Gastrocnemius medialis (tissue), 4 donors: ENCODE results near the gene RNF44. TPM values are rescaled to one million over a fixed set of nuclear protein-coding genes. Genes with fewer than 3 reads are reported as not detected.

Experiments used
- ATAC-seq, 2 donors: fragments of 150-250 bp; one replicate each; pipeline ENCODE4 v1.9.1; 2016
- DNase-seq, 2 donors: peaks; one replicate each; pipeline ENCODE4 v3.0.0-alpha.2; 2019
- H3K27ac ChIP-seq, 4 donors: fragments of 200-600 bp; sonication (generic); 1 replicate in 1 of 4; 2 replicates in 3 of 4; pipeline ENCODE4 v1.5.1; 2016 to 2018; ENCODE audit warnings: mild to moderate bottlenecking in 2 of 4, moderate library complexity in 1 of 4
- H3K27me3 ChIP-seq, 3 donors: fragments of 200-600 bp; sonication (generic) in 2 of 3; 1 replicate in 1 of 3; 2 replicates in 2 of 3; pipeline versions ENCODE4 v1.5.1 to v1.6.0; 2016 to 2019; ENCODE audit warnings: mild to moderate bottlenecking in 1 of 3, moderate library complexity in 1 of 3
- H3K36me3 ChIP-seq, 2 donors: fragments of 200-600 bp; sonication (generic) in 1 of 2; one replicate each; pipeline ENCODE4 v1.5.1; 2017 to 2018
- H3K4me1 ChIP-seq, 2 donors: fragments of 200-600 bp; sonication (generic) in 1 of 2; one replicate each; pipeline ENCODE4 v1.5.1; 2016 to 2017; ENCODE audit warnings: mild to moderate bottlenecking in 2 of 2
- H3K4me3 ChIP-seq, 4 donors: fragments of 200-600 bp; sonication (generic) in 3 of 4; 1 replicate in 1 of 4; 2 replicates in 3 of 4; pipeline ENCODE4 v1.5.1; 2016 to 2019; ENCODE audit warnings: mild to moderate bottlenecking in 2 of 4
- H3K9me3 ChIP-seq, 3 donors: fragments of 200-600 bp; sonication (generic) in 2 of 3; 1 replicate in 1 of 3; 2 replicates in 2 of 3; pipeline ENCODE4 v1.5.1; 2016 to 2019
- CTCF ChIP-seq, 5 experiments: fragments of 450-650 bp in 3 of 5; fragments of 200-600 bp in 2 of 5; sonication (generic) in 2 of 5; IDR thresholded peaks in 4 of 5; conservative IDR thresholded peaks in 1 of 5; 1 replicate in 4 of 5; 2 replicates in 1 of 5; pipeline ENCODE4 v1.5.1; 2016 to 2019; ENCODE audit warnings: antibody characterized with exemption in 5 of 5, mild to moderate bottlenecking in 3 of 5, moderate library complexity in 3 of 5
- POLR2A ChIP-seq, 2 donors: fragments of 450-650 bp; IDR thresholded peaks; one replicate each; pipeline ENCODE4 v1.6.1; 2017; ENCODE audit warnings: antibody characterized with exemption in 2 of 2, mild to moderate bottlenecking in 2 of 2, moderate library complexity in 2 of 2
- in situ Hi-C, 4 donors: fragments of 200-750 bp; cut with MboI; loops; one replicate each; pipeline versions ENCODE4 v1.15.0 to v1.8.0; 2017; ENCODE audit warnings: low sequenced_read_pairs in 4 of 4
- intact Hi-C: fragments of 100-400 bp; cut with DNase I; formaldehyde crosslinking; loops from one replicate; pipeline ENCODE4 v1.15.1; 2023; ENCODE audit warnings: low total_unique reads
- total RNA-seq, 4 donors: library from RNA; depleted of rRNA; stranded (reverse); fragments of >200 nt; gene quantifications; one replicate each; pipeline versions ENCODE4 v1.1.0 to v1.2.3, GENCODE V29; 2016

RNF44 gene
- total RNA-seq, 4 donors from 2014 or later: 4.1 to 7.0 (median 6.7) TPM

DNA sequence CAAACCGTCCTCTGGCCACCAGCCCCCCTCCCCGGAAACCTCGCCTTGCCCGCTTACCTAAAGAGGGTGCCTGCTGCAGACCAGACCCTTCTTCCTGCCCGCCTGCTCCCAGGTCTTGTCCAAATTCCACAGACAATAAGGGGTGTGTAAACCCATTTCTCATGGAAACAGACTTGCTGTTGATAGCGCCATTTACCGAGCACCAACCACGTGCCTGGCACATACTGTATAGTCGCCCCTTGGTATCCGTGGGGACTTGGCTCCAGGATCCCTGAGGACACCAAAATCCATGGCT lies 37.0 kb upstream of the RNF44 start:
- no peaks in the 10 kb centered on the region for H3K4me1 ChIP-seq
- peaks cover 0 to 2% (median 0%) of the 10 kb centered on the region in 3 donors for H3K27me3 ChIP-seq
- in situ Hi-C loops: no loop called here
- no peak for TF ChIP-seq POLR2A (IDR thresholded peaks at IDR 0.05)
- TF ChIP-seq CTCF (IDR thresholded peaks at IDR 0.05 in 4 of 5, conservative IDR thresholded peaks at IDR 0.05 in 1 of 5): peak in 2 of 5 experiments; percentile 7 to 17
- intact Hi-C loops: loop anchor here (1.0 to 10.0 kb wide), 3 partner anchors 73 to 159 kb away; partner anchors contain the start of genes CLTB and TSPAN17
- H3K9me3 ChIP-seq: no peaks in the 10 kb centered on the region
- H3K27ac ChIP-seq: no peak overlapping the region
- no peaks in the 10 kb centered on the region for H3K36me3 ChIP-seq
- H3K4me3 ChIP-seq: no peak overlapping the region
- DNase-seq: no peak
- ATAC-seq: no peak

DNA sequence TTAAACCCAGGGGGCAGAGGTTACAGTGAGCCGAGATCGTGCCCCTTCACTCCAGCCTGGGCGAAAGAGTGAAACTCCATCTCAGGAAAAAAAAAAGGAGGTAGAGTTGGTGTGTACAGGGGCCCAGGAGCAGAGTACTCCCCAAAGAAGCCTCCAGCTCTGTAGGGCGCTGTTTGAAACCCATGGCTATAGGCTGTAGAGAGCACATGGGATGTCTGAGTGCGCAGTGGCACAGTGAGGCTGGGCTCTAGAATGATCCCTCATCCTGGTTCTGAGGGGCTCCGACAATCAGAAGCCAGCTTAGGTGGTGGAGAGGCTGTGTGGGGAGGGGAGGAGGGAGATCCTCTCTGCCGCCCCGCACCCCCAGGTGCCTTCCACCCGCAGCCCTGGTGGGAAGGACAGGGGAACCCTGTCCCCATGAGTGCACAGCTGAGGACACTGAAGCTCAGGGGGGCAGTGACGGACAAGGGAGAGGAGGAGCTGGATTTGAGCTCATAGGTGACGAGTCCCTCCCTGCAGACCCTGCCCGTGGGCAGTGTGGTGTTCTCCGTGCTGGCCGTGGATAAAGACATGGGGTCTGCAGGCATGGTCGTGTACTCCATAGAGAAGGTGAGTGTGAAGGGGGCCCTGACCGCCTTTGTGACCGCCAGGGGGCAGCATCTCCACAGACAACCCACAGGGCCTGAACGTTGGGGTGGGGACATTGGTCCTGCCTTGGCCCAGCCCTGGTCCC lies 36.5 kb upstream of the RNF44 start:
- H3K27me3 ChIP-seq: peaks cover 2 to 3% (median 2%) of the 10 kb centered on the region in 3 donors
- H3K9me3 ChIP-seq: no peaks in the 10 kb centered on the region
- H3K4me1 ChIP-seq: no peaks in the 10 kb centered on the region
- peak; percentile 84 to 93 for ATAC-seq
- in situ Hi-C loops (no loop called here), intact Hi-C loops (loop anchor here (1.0 to 10.0 kb wide), 3 partner anchors 74 to 159 kb away; partner anchors contain the start of genes CLTB and TSPAN17)
- H3K27ac ChIP-seq: no peak overlapping the region
- no peak for TF ChIP-seq POLR2A (IDR thresholded peaks at IDR 0.05)
- peak; percentile 67 to 88 (median 84) for TF ChIP-seq CTCF (IDR thresholded peaks at IDR 0.05 in 4 of 5, conservative IDR thresholded peaks at IDR 0.05 in 1 of 5)
- no peaks in the 10 kb centered on the region for H3K36me3 ChIP-seq
- DNase-seq: peak; percentile 36 to 43
- H3K4me3 ChIP-seq: no peak overlapping the region

GRCh38 chr5:176570044-176570443 lies 32.8 kb upstream of the RNF44 start:
- DNase-seq: no peak
- Histone ChIP-seq H3K4me3 (no peak overlapping the region), H3K27ac (no peak overlapping the region), H3K9me3 (no peaks in the 10 kb centered on the region), H3K4me1 (no peaks in the 10 kb centered on the region), H3K36me3 (no peaks in the 10 kb centered on the region), H3K27me3 (peaks cover 6 to 14% (median 8%) of the 10 kb centered on the region in 3 donors)
- no peak for ATAC-seq
- in situ Hi-C loops (no loop called here), intact Hi-C loops (loop anchor here (5.0 to 10.0 kb wide), 2 partner anchors 92 to 155 kb away; partner anchors contain the start of gene CLTB)
- TF ChIP-seq POLR2A (IDR thresholded peaks at IDR 0.05): no peak
- no peak for TF ChIP-seq CTCF (IDR thresholded peaks at IDR 0.05 in 4 of 5, conservative IDR thresholded peaks at IDR 0.05 in 1 of 5)

- in situ Hi-C loops: no loop called here
- ATAC-seq (no peak), DNase-seq (no peak)
- peaks cover 6 to 14% (median 8%) of the 10 kb centered on the region in 3 donors for H3K27me3 ChIP-seq
- no peak overlapping the region for H3K4me3 ChIP-seq
- H3K27ac ChIP-seq: no peak overlapping the region
- intact Hi-C loops: no loop called here
- no peaks in the 10 kb centered on the region for H3K4me1 ChIP-seq
- TF ChIP-seq POLR2A (IDR thresholded peaks at IDR 0.05) (no peak), CTCF (IDR thresholded peaks at IDR 0.05 in 4 of 5, conservative IDR thresholded peaks at IDR 0.05 in 1 of 5) (no peak)
- H3K9me3 ChIP-seq: no peaks in the 10 kb centered on the region
- no peaks in the 10 kb centered on the region for H3K36me3 ChIP-seq
These were observed 31.5 kb upstream of the RNF44 start for GRCh38 chr5:176568657-176569056.
